G401 (cell line): ENCODE results near the gene EXTL2. TPM values are rescaled to one million over a fixed set of nuclear protein-coding genes. Genes with fewer than 3 reads are reported as not detected.
"Not testable (repeated sequence)": the region's sequence is repeated elsewhere in the genome, so short reads cannot be mapped to it uniquely, and the experiment has no call there.

ENCODE experiments used
- DNase-seq: peaks from one replicate; pipeline ENCODE4 v3.0.0-alpha.2; 2015; ENCODE audit warnings: low spot score
- in situ Hi-C: cut with HindIII; loops from 2 replicates; pipeline ENCODE4 v1.10.0; 2016; ENCODE audit warnings: low sequenced_read_pairs, mixed read lengths
- total RNA-seq: library from RNA; depleted of rRNA; stranded (reverse); fragments of >200 nt; shearing (Covaris generic); gene quantifications from 2 replicates; pipeline ENCODE4 v1.2.3, GENCODE V29; 2014

Gene EXTL2
- total RNA-seq, 1 experiment from 2014 or later, result 36.9 TPM

GRCh38 chr1:100907887-100908286 lies 13.2 kb upstream of the EXTL2 start:
- no peak for DNase-seq
- in situ Hi-C loops, result no loop called here

GRCh38 chr1:100905181-100905580 lies 10.5 kb upstream of the EXTL2 start:
- in situ Hi-C loops, result no loop called here

GRCh38 chr1:100904528-100904927 lies 9.9 kb upstream of the EXTL2 start:
- in situ Hi-C loops, result no loop called here
- DNase-seq, result no peak

More at GRCh38 chr1:100905181-100905580, 10.5 kb upstream of the EXTL2 start:
- DNase-seq, result no peak

GRCh38 chr1:100903777-100904176 lies 9.1 kb upstream of the EXTL2 start:
- in situ Hi-C loops, result no loop called here
- no peak for DNase-seq

- no peak for DNase-seq
- in situ Hi-C loops, result no loop called here
Observed at GRCh38 chr1:100902365-100902764, 7.7 kb upstream of the EXTL2 start.

- in situ Hi-C loops, result no loop called here
- DNase-seq, result peak; percentile 43
Observed at GRCh38 chr1:100896481-100896982, 1.9 kb upstream of the EXTL2 start.

- in situ Hi-C loops, result no loop called here
- DNase-seq, result peak; percentile 91
Observed at GRCh38 chr1:100895540-100896480, 1.2 kb upstream of the EXTL2 start, which contains the start of gene SLC30A7. Gene SLC30A7, plus strand, starts transcription at chr1:100896090. Its CDS starts 173 bp downstream, at chr1:100896263.

GRCh38 chr1:100893718-100894117 lies 924 bp downstream of the EXTL2 start:
- in situ Hi-C loops, result no loop called here

GRCh38 chr1:100892554-100892953 lies 2.1 kb downstream of the EXTL2 start:
- no peak for DNase-seq
- in situ Hi-C loops, result no loop called here

More at GRCh38 chr1:100893718-100894117, 924 bp downstream of the EXTL2 start:
- no peak for DNase-seq

- DNase-seq, result no peak
- in situ Hi-C loops, result no loop called here
Observed at GRCh38 chr1:100891380-100891779, 3.3 kb downstream of the EXTL2 start.

GRCh38 chr1:100889869-100890482 lies 4.7 kb downstream of the EXTL2 start:
- DNase-seq, in situ Hi-C loops: not testable (repeated sequence)

- in situ Hi-C loops, DNase-seq: not testable (repeated sequence)
Observed at GRCh38 chr1:100889007-100889406, 5.6 kb downstream of the EXTL2 start.

GRCh38 chr1:100883963-100884362 lies 10.7 kb downstream of the EXTL2 start:
- DNase-seq, result peak; percentile 53
- in situ Hi-C loops, result no loop called here

- no peak for DNase-seq
- in situ Hi-C loops, result no loop called here
Observed at GRCh38 chr1:100882698-100883097, 11.9 kb downstream of the EXTL2 start.

GRCh38 chr1:100881687-100882086 lies 13.0 kb downstream of the EXTL2 start:
- in situ Hi-C loops, result no loop called here
- no peak for DNase-seq

GRCh38 chr1:100879422-100879821 lies 15.2 kb downstream of the EXTL2 start:
- no peak for DNase-seq
- in situ Hi-C loops, result no loop called here

GRCh38 chr1:100876291-100876690 lies 18.4 kb downstream of the EXTL2 start:
- in situ Hi-C loops, result no loop called here
- DNase-seq, result no peak

GRCh38 chr1:100875228-100875627 lies 19.4 kb downstream of the EXTL2 start:
- in situ Hi-C loops, result no loop called here
- no peak for DNase-seq

GRCh38 chr1:100874433-100874832 lies 20.2 kb downstream of the EXTL2 start:
- in situ Hi-C loops, result no loop called here
- DNase-seq, result no peak

- DNase-seq, result no peak
- in situ Hi-C loops, result no loop called here
Observed at GRCh38 chr1:100869996-100870395, 24.6 kb downstream of the EXTL2 start.
